Erythroblast (primary cell): ENCODE data around the gene ST3GAL3.

Source experiments
- GATA1 ChIP-seq: IDR thresholded peaks from 2 replicates; pipeline ENCODE4 v1.6.1; 2011; ENCODE audit warnings: low read depth, mild to moderate bottlenecking, control low read depth, low read length, moderate library complexity
- POLR2A ChIP-seq: IDR thresholded peaks from 2 replicates; pipeline ENCODE4 v1.6.1; 2011; ENCODE audit warnings: mild to moderate bottlenecking, low read length

DNA sequence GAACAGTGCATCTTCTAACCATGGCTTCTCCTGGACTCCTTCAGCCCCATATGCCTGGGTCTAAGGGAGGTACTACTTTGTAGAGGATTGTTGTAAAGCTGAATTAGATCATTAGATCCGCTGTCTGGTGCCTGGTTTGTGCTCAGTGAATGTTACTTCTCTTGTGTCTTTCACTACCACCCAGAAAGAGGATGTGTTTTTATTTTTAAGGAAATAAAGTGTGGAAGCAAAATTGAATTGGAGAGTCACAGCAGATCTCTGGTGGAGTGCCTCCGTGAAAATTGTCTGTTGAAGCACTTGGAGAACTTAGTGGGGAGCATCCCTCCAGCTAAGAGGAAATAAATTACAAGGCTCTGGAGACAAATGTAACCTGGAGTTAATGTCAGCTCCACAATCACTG lies 124.5 kb downstream of the ST3GAL3 start:
- TF ChIP-seq POLR2A (no peak), GATA1 (no peak)
